Adipose tissue (tissue), 3 donors: ENCODE data around the gene RBMS1. TPM values are rescaled to one million over a fixed set of nuclear protein-coding genes. Genes with fewer than 3 reads are reported as not detected.

Experiments used
- H3K27ac ChIP-seq: one replicate; pipeline ENCODE4 v1.5.1; 2013; ENCODE audit warnings: low read depth, low read length
- WGBS, 3 donors: extraction: QIAGEN DNeasy Blood & Tissue Kit; methylation state at CpG; one replicate each; pipeline ENCODE4 v1.1.7; 2013; 5-methylcytosine and 5-hydroxymethylcytosine counted together
- polyA plus RNA-seq, 3 donors: library from polyadenylated mRNA; stranded (reverse); fragments of 200-250 nt; gene quantifications; one replicate each; pipeline ENCODE4 v1.2.3, GENCODE V29; 2013
- donor health status: healthy with polysubstance abuse.
- donor health status: Bipolar disorder and iron deficiency.
- donor health status: healthy.

Gene RBMS1
- polyA plus RNA-seq, 3 donors: 8.5 to 75.7 (median 67.0) TPM

DNA sequence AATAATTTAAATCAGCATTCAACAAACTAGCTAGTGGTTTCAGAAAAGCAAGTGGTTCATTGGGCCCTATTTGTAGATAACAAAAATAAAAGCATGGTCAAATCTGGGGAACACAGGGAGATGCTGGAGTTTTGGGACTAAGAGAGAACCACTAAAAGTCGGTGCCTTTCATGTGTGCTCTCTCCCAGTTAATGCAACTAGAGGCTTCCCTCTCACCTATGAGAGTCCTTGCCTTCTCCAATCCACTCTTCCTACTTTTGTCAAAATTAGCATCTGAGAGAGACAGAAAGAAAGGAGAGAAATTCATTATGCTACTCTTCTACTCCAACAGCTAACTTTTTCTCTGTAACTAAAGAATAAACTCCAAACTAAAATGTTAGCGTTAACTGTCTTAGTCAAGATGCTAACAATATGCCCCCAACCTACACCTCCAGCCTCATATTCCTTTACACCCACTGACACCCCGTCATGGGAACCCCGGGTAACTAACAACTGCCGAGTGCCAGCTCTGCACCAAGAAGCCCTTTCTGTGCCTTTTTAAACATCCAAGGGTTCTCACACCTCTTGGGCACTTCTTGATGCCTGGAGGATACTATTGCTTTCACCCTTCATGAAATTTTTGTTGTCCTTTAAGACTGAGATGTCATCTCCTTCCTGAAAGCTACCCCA, 133.4 kb downstream of the RBMS1 start:
- H3K27ac ChIP-seq: no peak overlapping the region
- WGBS, 3 donors: 89 to 91% (median 89%) methylated on average over 5 of the region's 5 CpGs

DNA sequence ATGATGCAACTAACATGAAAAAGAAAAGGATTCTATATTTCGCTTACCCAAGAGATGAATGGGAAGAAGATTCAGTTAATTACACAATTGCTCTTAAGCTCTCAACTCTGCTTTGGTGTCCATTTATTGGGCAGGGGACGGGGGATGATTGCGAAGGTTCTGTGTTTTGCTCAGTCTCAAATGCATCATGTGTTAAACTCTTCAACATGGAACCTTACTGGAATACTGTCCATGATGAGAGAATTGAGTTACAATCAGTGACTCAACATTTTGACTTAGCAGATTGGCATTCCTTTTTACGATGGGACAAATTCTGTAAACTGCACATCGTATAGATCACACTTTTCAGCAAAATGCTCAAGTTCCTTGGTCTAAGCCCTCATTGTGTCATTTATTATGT, 135.6 kb downstream of the RBMS1 start:
- 61 to 90% (median 64%) methylated on average over 5 of the region's 5 CpGs for WGBS, 3 donors

DNA sequence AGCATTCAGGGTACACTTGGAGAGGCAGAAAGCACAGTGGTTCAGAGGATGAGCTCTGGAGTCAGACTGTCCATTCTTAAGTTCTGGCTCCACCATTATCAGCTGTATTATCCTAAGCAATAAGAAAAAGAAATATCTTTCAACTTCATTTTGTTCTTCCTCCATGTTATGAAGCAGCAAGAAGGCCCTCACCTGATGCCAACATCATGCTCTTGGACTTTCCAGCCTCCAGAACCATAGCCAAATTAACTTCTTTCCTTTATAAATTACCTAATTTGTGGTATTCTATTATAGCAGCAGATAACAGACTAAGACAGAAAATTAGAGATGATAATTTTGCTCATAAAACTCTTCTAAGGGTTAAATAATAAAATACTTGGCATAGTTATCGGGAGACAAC, 137.1 kb downstream of the RBMS1 start:
- WGBS, 3 donors: 70 to 79% (median 79%) methylated on average over 1 of the region's 1 CpG
- H3K27ac ChIP-seq: no peak overlapping the region

More for the DNA sequence above, 135.6 kb downstream of the RBMS1 start:
- no peak overlapping the region for H3K27ac ChIP-seq

DNA sequence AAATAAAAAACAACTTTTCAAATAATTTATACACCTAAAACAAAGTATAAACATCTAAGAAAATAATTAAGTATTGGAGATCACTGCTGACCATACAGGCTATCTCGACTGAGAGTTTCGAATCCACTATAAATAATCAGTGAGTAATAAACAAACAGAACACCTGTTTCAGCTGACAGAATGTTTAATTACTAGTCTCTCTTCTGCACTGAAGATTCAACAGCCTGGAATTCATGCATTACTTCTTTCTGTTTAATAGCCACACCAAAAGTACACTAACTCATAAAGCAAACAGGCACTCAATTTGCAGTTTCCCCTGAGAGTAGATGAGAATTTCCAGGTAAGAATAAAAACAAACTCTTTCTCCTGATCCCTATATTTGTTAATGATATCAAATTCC, 138.5 kb downstream of the RBMS1 start:
- H3K27ac ChIP-seq: no peak overlapping the region
- WGBS, 3 donors: 52 to 84% (median 78%) methylated on average over 2 of the region's 2 CpGs

DNA sequence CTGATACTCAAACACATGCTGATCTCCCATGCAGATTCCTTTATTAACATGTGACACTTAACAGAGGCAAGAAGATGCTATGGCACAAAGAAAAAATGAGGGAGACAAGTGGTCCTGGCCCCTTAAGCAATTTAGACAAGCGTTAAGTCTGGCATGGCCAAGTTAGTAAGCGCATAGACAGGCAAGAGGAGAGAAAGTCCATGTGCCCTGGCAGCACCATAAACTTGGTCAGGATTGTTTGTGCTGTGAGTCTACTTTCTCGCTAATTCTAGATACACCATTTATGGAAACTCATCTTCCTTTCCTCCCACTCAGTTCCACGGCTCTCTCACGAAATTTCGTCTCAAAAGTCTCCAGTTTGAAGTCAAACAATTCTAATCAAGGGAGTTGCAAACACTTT, 138.9 kb downstream of the RBMS1 start:
- H3K27ac ChIP-seq: no peak overlapping the region
- WGBS, 3 donors: 83 to 93% (median 87%) methylated on average over 6 of the region's 6 CpGs

DNA sequence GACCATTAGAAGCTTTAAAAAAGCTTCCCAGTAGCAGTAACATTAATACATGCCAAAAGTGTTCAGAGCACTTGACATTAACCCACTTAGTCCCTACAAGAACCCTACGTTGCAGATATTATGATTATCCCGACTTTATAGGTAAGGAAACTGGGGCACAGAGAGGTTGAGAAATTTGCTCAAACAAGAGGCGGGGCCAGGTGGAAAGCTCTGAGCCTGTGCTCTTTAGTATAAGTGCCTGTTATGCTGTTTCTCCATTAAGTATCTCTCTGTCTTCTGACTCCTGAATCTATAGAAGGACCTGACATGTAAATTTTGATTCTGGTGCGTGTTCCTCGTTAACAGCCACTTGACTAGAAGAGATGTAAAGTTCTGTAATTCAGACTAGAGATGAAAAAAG, 139.8 kb downstream of the RBMS1 start:
- no peak overlapping the region for H3K27ac ChIP-seq
- WGBS, 3 donors: 87 to 92% (median 90%) methylated on average over 5 of the region's 5 CpGs

DNA sequence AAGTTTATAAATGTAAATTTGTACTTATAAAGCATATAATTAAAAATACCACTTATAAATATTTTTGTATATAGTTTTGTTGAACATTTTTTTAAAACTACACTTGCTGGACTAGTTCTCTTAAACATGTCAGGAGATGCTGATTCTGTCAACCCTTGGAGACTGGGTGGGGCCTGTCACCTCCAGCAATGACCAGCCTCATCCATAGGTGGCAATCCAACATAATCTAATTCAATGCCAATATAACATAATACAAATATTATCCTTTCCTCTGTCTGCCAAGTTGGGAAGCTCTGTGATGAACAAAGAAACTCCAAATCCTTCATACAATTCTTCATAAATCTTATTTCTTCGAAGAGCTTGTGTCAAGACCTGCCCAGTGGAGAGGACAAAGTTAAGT, 140.4 kb downstream of the RBMS1 start:
- H3K27ac ChIP-seq: no peak overlapping the region
- 57 to 78% (median 63%) methylated on average over 1 of the region's 1 CpG for WGBS, 3 donors

DNA sequence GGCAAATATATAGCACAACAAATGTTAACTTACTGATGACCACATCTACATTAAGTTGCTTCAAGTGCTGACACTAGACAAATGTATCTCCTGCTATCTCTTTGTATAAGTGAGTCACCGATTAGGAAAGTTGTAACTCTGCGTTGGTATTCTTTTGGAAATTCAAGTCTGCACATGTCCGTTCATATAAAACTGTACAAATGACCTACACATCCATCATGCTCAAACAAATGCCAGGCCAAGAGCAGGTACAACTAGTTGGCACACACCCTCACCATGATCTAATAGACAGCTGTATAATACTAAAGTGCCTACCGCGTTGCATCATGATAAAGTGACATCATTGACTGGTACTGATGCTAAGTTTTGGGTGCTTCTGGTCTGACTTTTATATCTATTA, 141.1 kb downstream of the RBMS1 start:
- H3K27ac ChIP-seq: no peak overlapping the region
- 60 to 95% (median 79%) methylated on average over 5 of the region's 5 CpGs for WGBS, 3 donors

DNA sequence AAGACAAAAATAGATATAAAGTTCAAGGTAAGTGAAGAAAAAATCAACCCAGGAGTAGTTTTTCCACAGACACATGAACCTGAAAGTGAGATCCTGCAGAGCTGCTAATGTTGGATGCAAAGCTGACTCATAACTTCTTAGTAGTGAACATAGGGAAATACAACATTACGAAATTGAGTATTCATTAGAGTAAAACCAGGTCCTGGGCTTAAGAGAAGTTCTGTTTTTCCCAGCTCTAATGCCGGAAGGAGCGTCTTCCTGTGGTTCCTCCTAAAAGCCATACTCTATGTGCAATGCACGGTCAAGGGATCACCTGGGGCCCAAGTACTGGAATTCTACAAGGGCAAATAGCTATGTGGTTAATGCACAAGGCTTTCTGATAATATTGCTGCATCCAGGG, 141.7 kb downstream of the RBMS1 start:
- no peak overlapping the region for H3K27ac ChIP-seq
- WGBS, 3 donors: 46 to 88% (median 57%) methylated on average over 4 of the region's 4 CpGs

DNA sequence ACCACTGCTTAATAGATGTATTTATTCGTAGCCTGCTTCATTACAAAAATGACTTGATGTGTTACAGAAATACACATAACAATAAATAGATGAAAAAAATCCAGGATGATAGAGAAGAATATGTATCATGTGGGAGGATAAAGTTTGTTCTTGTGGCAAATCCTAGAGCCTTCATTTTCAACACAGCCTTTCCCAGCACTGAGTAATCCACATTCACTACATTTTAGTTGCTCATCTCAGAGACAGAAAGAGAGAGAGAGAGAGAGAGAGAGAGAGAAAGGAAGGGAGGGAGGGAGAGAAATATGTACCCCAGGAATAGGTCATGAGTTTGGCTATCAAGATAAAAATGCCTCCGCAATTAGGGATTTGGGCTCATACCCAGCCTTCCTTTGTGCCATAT, 144.3 kb downstream of the RBMS1 start:
- WGBS, 3 donors: 93 to 100% (median 94%) methylated on average over 2 of the region's 2 CpGs
- no peak overlapping the region for H3K27ac ChIP-seq

DNA sequence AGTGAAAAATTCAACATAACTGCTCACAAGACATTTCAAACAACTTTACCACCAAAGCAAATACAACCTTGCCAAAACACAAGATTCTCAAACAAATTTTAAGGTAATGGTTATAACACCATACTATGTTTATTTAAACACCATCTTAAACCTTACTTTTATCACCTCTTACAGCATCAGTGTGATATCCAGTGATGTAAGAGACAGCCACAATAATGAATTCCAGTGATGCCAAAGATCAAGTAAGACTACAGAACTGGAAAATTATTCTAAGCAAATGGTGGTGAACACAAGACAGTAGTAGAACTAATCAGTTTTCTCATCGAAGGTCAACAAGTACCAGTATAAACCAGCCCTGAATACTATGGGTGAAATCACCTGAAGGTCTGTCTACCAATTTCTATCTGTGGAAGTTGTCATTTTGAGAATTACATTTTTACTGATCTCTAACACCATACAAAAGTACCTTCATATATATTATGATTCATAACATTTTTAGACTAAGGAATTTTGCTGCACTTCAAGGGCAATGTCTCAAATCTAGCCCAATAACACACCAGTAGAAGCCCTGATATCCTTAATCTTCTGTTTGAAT, 146.2 kb downstream of the RBMS1 start:
- H3K27ac ChIP-seq: no peak overlapping the region
- 86 to 100% (median 89%) methylated on average over 1 of the region's 1 CpG for WGBS, 3 donors

DNA sequence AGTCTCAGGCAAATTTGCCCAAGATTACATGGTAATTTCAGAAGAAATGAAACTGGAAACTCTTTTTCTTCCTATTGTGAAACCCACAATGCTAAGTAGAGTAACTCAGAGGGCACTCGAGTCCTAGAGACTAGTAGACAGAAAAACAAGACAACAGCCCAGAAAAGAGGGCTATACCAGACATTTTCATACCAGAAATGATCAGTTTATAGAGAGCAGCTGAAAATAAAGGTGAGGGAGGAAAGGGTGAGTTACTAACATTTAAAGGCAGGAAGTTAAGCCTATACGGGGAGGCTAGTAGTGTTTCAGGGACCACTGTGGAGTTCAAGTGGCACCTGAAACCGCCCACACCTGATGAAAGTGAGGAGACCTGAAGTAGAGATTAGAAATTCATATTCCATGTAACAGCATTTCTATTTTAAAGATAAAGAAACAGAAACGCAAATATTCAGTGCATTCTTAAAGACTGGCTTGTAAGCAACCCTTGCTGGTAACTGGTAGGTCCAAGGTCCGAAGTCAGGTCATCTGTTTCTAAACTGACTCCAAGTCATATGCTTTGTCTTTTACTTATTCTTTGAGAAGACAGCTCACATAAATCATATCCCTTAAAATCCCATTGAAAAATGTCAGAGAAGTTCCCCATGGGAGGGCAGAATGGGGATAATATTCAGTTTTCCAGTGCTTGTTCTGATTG, 148.4 kb downstream of the RBMS1 start:
- no peak overlapping the region for H3K27ac ChIP-seq
- 74 to 84% (median 82%) methylated on average over 5 of the region's 5 CpGs for WGBS, 3 donors

DNA sequence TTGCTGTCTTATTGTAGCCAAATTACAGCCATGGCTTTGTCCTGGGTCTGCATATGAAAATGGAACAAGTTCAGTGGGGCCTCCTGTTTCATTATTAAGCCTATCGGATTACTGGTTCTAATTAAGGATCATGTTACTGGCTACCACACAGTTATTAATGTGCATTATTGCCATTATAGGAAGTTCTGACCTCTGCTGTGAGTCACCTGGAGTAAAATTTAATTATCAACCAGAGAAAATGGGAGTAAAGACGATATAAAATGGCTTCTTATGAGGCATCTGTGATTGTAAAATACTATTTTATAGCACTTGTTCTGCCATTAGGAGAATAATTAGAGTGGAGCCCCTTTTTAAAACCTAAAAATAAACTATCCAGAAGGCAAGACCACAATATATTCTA, 150.2 kb downstream of the RBMS1 start:
- 86 to 96% (median 92%) methylated on average over 2 of the region's 2 CpGs for WGBS, 3 donors
- H3K27ac ChIP-seq: no peak overlapping the region

DNA sequence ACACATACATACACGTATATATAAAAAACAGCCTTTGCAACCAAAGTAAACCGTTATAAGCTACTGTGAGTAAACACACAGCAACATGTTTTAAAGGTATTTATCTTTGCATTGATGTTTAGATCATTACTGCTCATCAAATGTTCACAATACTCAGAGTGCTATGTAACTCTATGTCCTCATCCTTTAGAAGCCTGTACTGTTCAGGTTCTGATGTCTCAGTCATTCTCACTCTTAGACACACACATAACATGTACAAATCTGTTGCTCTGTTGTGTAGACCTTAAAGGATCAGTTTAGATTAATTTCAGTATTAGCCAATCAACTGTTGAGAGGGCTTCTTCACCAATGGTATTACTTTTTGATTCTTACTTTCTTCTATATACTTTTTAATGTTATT, 153.9 kb downstream of the RBMS1 start:
- H3K27ac ChIP-seq: no peak overlapping the region

DNA sequence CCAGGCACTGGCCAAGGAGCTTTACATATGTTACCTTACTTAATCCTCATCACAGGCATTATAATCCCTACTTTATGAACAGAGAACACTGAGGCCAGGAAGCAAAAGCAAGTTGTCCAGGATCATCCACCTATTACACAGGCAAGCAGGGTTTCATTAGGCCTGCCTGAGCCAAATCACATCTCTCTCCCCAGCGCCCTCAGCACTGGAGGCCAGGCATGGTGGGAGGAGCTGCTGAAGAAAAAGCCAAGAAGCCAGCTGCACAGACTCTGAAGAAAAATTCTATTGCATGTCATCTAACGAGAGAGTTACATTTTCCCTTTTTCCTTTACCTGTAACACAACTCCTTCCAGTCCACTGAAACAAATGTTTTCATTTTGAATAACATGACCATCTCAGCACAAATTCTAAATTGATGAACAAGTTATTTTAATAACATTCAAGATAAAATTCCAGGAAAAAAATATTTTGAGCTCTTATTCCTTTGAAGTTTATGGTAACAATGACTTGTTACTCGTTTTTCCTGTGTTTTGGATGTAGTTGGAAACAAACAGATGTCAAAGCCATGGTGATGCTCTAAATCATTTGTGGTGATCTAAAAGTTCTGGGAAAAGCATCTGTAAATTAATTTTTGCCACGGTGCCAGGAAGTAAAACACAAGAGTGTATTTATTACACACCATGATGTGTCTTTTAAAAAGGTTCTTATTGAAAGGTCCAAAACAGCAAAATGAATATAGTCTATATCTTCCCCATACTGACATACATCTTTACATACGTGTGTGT, 154.5 kb downstream of the RBMS1 start:
- H3K27ac ChIP-seq: no peak overlapping the region
- 47 to 69% (median 49%) methylated on average over 5 of the region's 5 CpGs for WGBS, 3 donors

More for the DNA sequence above, 153.9 kb downstream of the RBMS1 start:
- WGBS, 3 donors: 70 to 80% (median 78%) methylated on average over 2 of the region's 2 CpGs

DNA sequence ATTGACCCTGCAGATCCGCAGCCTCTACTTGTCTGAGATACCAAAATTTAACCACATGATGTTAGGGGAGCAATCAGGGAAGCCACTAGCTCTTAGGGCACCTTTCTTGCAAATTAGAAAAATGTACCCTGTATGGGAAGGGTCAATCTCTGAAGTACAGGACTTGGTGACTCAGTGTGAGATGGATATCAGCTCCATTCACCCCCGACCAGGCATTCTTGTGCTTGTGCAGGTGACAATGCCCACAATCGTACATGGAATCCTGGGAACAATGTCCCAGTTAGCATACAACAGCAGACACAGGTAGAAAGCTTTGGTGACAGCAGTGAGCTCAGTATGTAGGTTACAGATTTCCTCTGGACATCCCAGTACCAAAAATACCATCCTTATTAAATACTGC, 155.9 kb downstream of the RBMS1 start:
- H3K27ac ChIP-seq: no peak overlapping the region
- 60 to 72% (median 61%) methylated on average over 3 of the region's 3 CpGs for WGBS, 3 donors

DNA sequence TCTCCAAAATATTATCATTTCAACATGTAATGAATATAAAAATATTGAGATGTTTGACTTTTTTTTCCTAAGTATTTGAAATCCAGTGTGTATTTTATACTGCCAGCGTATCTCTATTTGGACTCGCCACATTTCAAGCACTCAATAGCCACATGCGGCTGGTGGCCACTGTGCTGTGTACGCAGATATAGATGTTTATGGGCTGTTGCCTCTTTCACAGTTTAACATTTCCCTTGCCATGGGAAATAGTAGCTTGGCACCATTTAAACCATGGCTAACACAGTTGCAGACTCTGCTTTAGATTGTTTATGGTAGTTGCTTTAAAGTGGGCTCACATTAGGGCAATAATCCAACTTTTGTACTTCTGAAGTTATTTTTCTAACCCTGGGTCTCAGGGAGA, 157.0 kb downstream of the RBMS1 start:
- H3K27ac ChIP-seq: no peak overlapping the region
- WGBS, 3 donors: 88 to 96% (median 89%) methylated on average over 4 of the region's 4 CpGs

DNA sequence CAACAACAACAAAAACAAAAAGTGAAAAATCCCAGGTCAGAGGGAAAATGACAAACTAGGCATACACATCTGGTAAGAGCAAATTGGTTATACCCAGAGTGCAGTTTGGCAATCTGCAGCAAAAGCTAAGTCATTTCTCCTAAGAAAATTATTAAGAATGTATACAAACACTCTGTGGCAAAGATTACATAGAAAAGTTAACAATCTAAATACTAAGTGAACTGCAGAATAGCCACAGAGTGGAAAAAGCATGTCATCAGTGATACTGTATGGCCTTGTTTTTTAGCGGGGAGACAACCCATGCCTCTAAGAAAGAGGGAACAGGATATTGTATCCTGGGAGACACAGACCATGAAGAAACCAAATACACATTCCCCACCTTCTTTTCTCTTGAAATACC, 157.5 kb downstream of the RBMS1 start:
- H3K27ac ChIP-seq: no peak overlapping the region
- WGBS, 3 donors: 67 to 74% (median 71%) methylated on average over 1 of the region's 1 CpG

DNA sequence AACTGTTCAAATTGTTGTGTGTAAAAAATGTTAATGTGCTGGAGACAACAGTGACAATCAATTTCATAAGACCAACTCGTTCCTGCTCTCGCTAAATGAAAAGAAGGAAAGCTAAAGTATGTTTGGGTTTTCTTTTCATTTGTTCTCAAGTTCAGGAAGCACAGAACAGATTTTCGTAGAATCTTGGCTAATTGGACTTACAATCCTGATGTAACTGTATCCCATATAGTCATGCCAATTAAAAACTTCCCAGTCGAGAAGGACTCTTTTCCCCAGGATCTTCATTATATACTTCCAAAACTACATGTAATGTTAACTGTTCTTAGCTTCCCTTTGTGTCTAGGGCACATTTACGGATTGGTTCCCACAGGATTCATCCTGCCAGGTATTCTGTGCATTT, 158.2 kb downstream of the RBMS1 start:
- peak overlapping the region; percentile 15 for H3K27ac ChIP-seq
- WGBS, 3 donors: 64 to 85% (median 77%) methylated on average over 5 of the region's 5 CpGs
